IMR-90 (cell line): ENCODE measurements around the gene SHE. TPM values are rescaled to one million over a fixed set of nuclear protein-coding genes. Genes with fewer than 3 reads are reported as not detected.

Experiments used
- ATAC-seq: fragments of 200-7000 bp; cut with Tn5 transposase; 2 replicates; pipeline ENCODE4 v1.9.1; 2020; ENCODE audit warnings: low read depth, mild to moderate bottlenecking, moderate library complexity
- BruUV-seq: library from RNA; stranded (reverse); fragments of 400-500 nt; replicated peaks from 2 replicates; lab custom pipeline; 2021; lab: Mats Ljungman, UMichigan
- CTCF ChIA-PET: fragments of 300-600 bp; formaldehyde crosslinking; extraction: SDS; loops from one replicate; lab custom pipeline; 2021; ENCODE audit warnings: antibody characterized with exemption; lab: Yijun Ruan, JAX
- POLR2A ChIA-PET: fragments of 300-600 bp; sonication (Branson Sonifier 250); formaldehyde crosslinking; loops from one replicate; lab custom pipeline; 2022; ENCODE audit warnings: antibody characterized with exemption; ENCODE audit not compliant: unreplicated experiment; lab: Charles Lee
- DNase-seq: peaks from one replicate; pipeline ENCODE4 v3.0.0; 2013
- H2AFZ ChIP-seq: replicated peaks from 2 replicates; pipeline ENCODE3; 2013; ENCODE audit warnings: low read length, mild to moderate bottlenecking; ENCODE audit not compliant: poor library complexity
- H2AK5ac ChIP-seq: 2 replicates; pipeline ENCODE4 v1.6.1; 2013; ENCODE audit warnings: low read depth, low read length, inconsistent platforms
- H2AK9ac ChIP-seq: replicated peaks from 2 replicates; pipeline ENCODE3; 2013; ENCODE audit warnings: mild to moderate bottlenecking, low read depth, low read length, moderate library complexity; ENCODE audit not compliant: poor library complexity
- H2BK120ac ChIP-seq: 2 replicates; pipeline ENCODE4 v1.6.1; 2013; ENCODE audit warnings: low read depth, low read length, inconsistent platforms
- H2BK15ac ChIP-seq: 3 replicates; pipeline ENCODE4 v1.6.1; 2013; ENCODE audit warnings: low read depth, low read length, inconsistent platforms
- H2BK20ac ChIP-seq: 2 replicates; pipeline ENCODE4 v1.6.1; 2013; ENCODE audit warnings: low read depth, mild to moderate bottlenecking, inconsistent platforms, low read length, moderate library complexity
- H2BK5ac ChIP-seq: 2 replicates; pipeline ENCODE4 v1.6.1; 2013; ENCODE audit warnings: mild to moderate bottlenecking, low read depth, low read length, inconsistent platforms; ENCODE audit not compliant: poor library complexity, severe bottlenecking
- H3K14ac ChIP-seq: replicated peaks from 2 replicates; pipeline ENCODE4 v1.6.1; 2013; ENCODE audit warnings: low read depth, low read length, inconsistent platforms
- H3K18ac ChIP-seq: 2 replicates; pipeline ENCODE4 v1.6.1; 2013; ENCODE audit warnings: low read depth, low read length, control low read depth
- H3K23ac ChIP-seq: 2 replicates; pipeline ENCODE4 v1.6.1; 2013; ENCODE audit warnings: low read depth, low read length, inconsistent platforms
- H3K27ac ChIP-seq: 2 replicates; pipeline ENCODE4 v1.5.1; 2013; ENCODE audit warnings: mild to moderate bottlenecking, control low read depth, low read length; ENCODE audit not compliant: insufficient read depth
- H3K27me3 ChIP-seq: 2 replicates; pipeline ENCODE4 v1.6.1; 2013; ENCODE audit warnings: low read length; ENCODE audit not compliant: control insufficient read depth, insufficient read depth
- H3K36me3 ChIP-seq: 2 replicates; pipeline ENCODE4 v1.6.1; 2013; ENCODE audit warnings: low read length, mixed read lengths; ENCODE audit not compliant: control insufficient read depth, insufficient read depth
- H3K4ac ChIP-seq: 2 replicates; pipeline ENCODE4 v1.6.1; 2013; ENCODE audit warnings: low read depth, low read length, inconsistent platforms
- H3K4me1 ChIP-seq: 2 replicates; pipeline ENCODE4 v1.6.1; 2013; ENCODE audit warnings: low read length, mixed read lengths; ENCODE audit not compliant: control insufficient read depth, insufficient read depth
- H3K4me2 ChIP-seq: 2 replicates; pipeline ENCODE4 v1.6.1; 2013; ENCODE audit warnings: low read depth, mild to moderate bottlenecking, control low read depth, low read length, moderate library complexity
- H3K4me3 ChIP-seq: 2 replicates; pipeline ENCODE4 v1.5.1; 2013; ENCODE audit warnings: low read depth, mild to moderate bottlenecking, control low read depth, low read length, moderate library complexity; ENCODE audit not compliant: insufficient read depth
- H3K56ac ChIP-seq: 2 replicates; pipeline ENCODE4 v1.6.1; 2013; ENCODE audit warnings: low read length, inconsistent platforms; ENCODE audit not compliant: insufficient read depth; ENCODE audit errors: extremely low read depth
- H3K79me1 ChIP-seq, 2 experiments: 2 replicates each; pipeline ENCODE4 v1.6.1; 2013; ENCODE audit warnings: low read length in 2 of 2, inconsistent platforms in 1 of 2, low read depth in 1 of 2
- H3K9ac ChIP-seq: 2 replicates; pipeline ENCODE4 v1.6.1; 2013; ENCODE audit warnings: low read depth, low read length, control low read depth
- H3K9me1 ChIP-seq: 2 replicates; pipeline ENCODE4 v1.6.1; 2013; ENCODE audit warnings: low read length, inconsistent platforms; ENCODE audit not compliant: insufficient read depth
- H3K9me3 ChIP-seq: 2 replicates; pipeline ENCODE4 v1.6.1; 2013; ENCODE audit warnings: low read length; ENCODE audit not compliant: control insufficient read depth, insufficient read depth
- H4K20me1 ChIP-seq: 2 replicates; pipeline ENCODE4 v1.6.1; 2013; ENCODE audit warnings: low read length, inconsistent platforms; ENCODE audit not compliant: insufficient read depth
- H4K5ac ChIP-seq: 2 replicates; pipeline ENCODE4 v1.6.1; 2013; ENCODE audit warnings: mild to moderate bottlenecking, low read depth, low read length, control low read depth
- H4K8ac ChIP-seq, 2 experiments: 2 replicates each; pipeline ENCODE4 v1.6.1; 2013; ENCODE audit warnings: low read depth in 2 of 2, low read length in 2 of 2, control low read depth in 1 of 2, inconsistent platforms in 1 of 2
- H4K91ac ChIP-seq: 2 replicates; pipeline ENCODE4 v1.6.1; 2013; ENCODE audit warnings: low read depth, low read length, inconsistent platforms; ENCODE audit not compliant: insufficient read depth
- CEBPB ChIP-seq: IDR thresholded peaks from 2 replicates; pipeline ENCODE4 v1.6.1; 2012; ENCODE audit warnings: low read depth, low read length, improper control_type of control experiment
- CHD1 ChIP-seq: IDR thresholded peaks from 2 replicates; pipeline ENCODE4 v1.6.1; 2012; ENCODE audit warnings: low read depth, low read length, improper control_type of control experiment
- CTCF ChIP-seq: conservative IDR thresholded peaks from 2 replicates; pipeline ENCODE4 v1.5.1; 2012; ENCODE audit warnings: mild to moderate bottlenecking, low read depth, low read length, improper control_type of control experiment
- ELK1 ChIP-seq: fragments of 150-350 bp; IDR thresholded peaks from 2 replicates; pipeline ENCODE4 v1.6.1; 2016; ENCODE audit warnings: low read depth, mild to moderate bottlenecking, low read length, moderate library complexity, borderline replicate concordance
- FOS ChIP-seq: fragments of 150-350 bp; IDR thresholded peaks from 2 replicates; pipeline ENCODE4 v1.6.1; 2016; ENCODE audit warnings: low read depth, low read length
- MXI1 ChIP-seq: IDR thresholded peaks from 2 replicates; pipeline ENCODE4 v1.6.1; 2012; ENCODE audit warnings: low read depth, mild to moderate bottlenecking, low read length, moderate library complexity, borderline replicate concordance
- POLR2A ChIP-seq: IDR thresholded peaks from 2 replicates; pipeline ENCODE4 v1.6.1; 2012; ENCODE audit warnings: mild to moderate bottlenecking, low read depth, low read length
- RAD21 ChIP-seq: IDR thresholded peaks from 2 replicates; pipeline ENCODE4 v1.6.1; 2012; ENCODE audit warnings: low read length, improper control_type of control experiment
- RCOR1 ChIP-seq: IDR thresholded peaks from 2 replicates; pipeline ENCODE4 v1.6.1; 2012; ENCODE audit warnings: mild to moderate bottlenecking, low read length, improper control_type of control experiment; ENCODE audit not compliant: insufficient replicate concordance
- RFX5 ChIP-seq: IDR thresholded peaks from 2 replicates; pipeline ENCODE4 v1.8.0; 2012; ENCODE audit warnings: low read depth, mild to moderate bottlenecking, low read length, moderate library complexity
- SMC3 ChIP-seq: fragments of 150-350 bp; IDR thresholded peaks from 2 replicates; pipeline ENCODE4 v1.6.1; 2016; ENCODE audit warnings: low read depth, mild to moderate bottlenecking, antibody characterized with exemption, low read length, moderate library complexity
- USF2 ChIP-seq: fragments of 150-350 bp; IDR thresholded peaks from 2 replicates; pipeline ENCODE4 v1.6.1; 2017; ENCODE audit warnings: mild to moderate bottlenecking, antibody characterized with exemption, low read length, low read depth
- WGBS, 2 experiments: methylation state at CpG; one replicate each; pipeline versions ENCODE4 v1.1.5 to v1.1.7; 2013; ENCODE audit warnings: missing lambda C conversion rate in 2 of 2; ENCODE audit not compliant: insufficient read length in 1 of 2; ENCODE audit errors: extremely low coverage in 2 of 2; 5-methylcytosine and 5-hydroxymethylcytosine counted together
- dilution Hi-C: fragments of 300-500 bp; cut with HindIII; formaldehyde crosslinking; loops from one replicate; pipeline ENCODE4 v1.14.3; 2018; ENCODE audit warnings: low sequenced_read_pairs; ENCODE audit not compliant: unreplicated experiment
- in situ Hi-C: fragments of 300-500 bp; cut with MboI; formaldehyde crosslinking; loops from 3 replicates; pipeline ENCODE4 v1.14.3; 2019; ENCODE audit warnings: low sequenced_read_pairs, inconsistent platforms, mixed read lengths
- intact Hi-C: fragments of 100-400 bp; cut with micrococcal nuclease; formaldehyde crosslinking; loops from 2 replicates; pipeline ENCODE4 v1.10.0; 2022
- polyA plus RNA-seq, 3 experiments: library from polyadenylated mRNA; depleted of rRNA; stranded (reverse); fragments of >200 nt; gene quantifications; 2 replicates each; pipeline ENCODE4 v1.2.3, GENCODE V29; 2012; ENCODE audit warnings: low replicate concordance in 1 of 3
- total RNA-seq: library from RNA; depleted of rRNA; stranded (reverse); fragments of >200 nt; gene quantifications from 2 replicates; pipeline ENCODE4 v1.2.3, GENCODE V29; 2012

The SHE gene
- total and polyA plus RNA-seq, 2 of the 4 experiments (the other 2 are of a cell fraction) = not detected

GRCh38 chr1:154483941-154484803, 18.0 kb downstream of the SHE start (continued):
- TF ChIP-seq SMC3 (no peak), CHD1 (no peak)

GRCh38 chr1:154481053-154481452, 21.2 kb downstream of the SHE start:
- Histone ChIP-seq H3K9me3 (no peaks in the 10 kb centered on the region), H2BK5ac (no peak overlapping the region), H2AK9ac (no peak overlapping the region), H4K8ac (no peak overlapping the region), H3K4me1 (peaks cover 3% of the 10 kb centered on the region; the same call in 1 of the 2 replicates), H3K4me3 (no peak overlapping the region), H4K5ac (no peak overlapping the region), H4K20me1 (peaks cover 4% of the 10 kb centered on the region; the same call in 1 of the 2 replicates), H3K4ac (no peak overlapping the region), H2BK120ac (no peak overlapping the region), H3K9ac (no peak overlapping the region), H3K14ac (no peak overlapping the region), H3K23ac (no peak overlapping the region), H3K27ac (no peak overlapping the region), H3K4me2 (no peak overlapping the region), H3K9me1 (peaks cover 5% of the 10 kb centered on the region), H2AK5ac (no peak overlapping the region), H4K91ac (no peak overlapping the region), H3K18ac (no peak overlapping the region), H3K27me3 (peaks cover 10% of the 10 kb centered on the region), H2BK15ac (no peak overlapping the region), H3K79me1 (no peaks in the 10 kb centered on the region), H2AFZ (no peak overlapping the region), H3K56ac (no peak overlapping the region), H2BK20ac (no peak overlapping the region), H3K36me3 (no peaks in the 10 kb centered on the region)
- ATAC-seq (no peak), DNase-seq (no peak)
- dilution Hi-C loops (no loop called here), in situ Hi-C loops (loop anchor here (5.0 kb wide), 1 partner anchor 401 kb away; no protein-coding TSS in a partner anchor), intact Hi-C loops (loop anchor here (5.0 kb wide), 1 partner anchor 186 kb away; no protein-coding TSS in a partner anchor)
- ChIA-PET CTCF (interaction anchor here (1.0 to 1.7 kb wide), 4 partner anchors 9 to 518 kb away, joined by 3 to 11 read pairs (median 4); no protein-coding TSS in a partner anchor), POLR2A (no interaction called here)
- no TSS peak for BruUV-seq
- no CpG with 5 or more reads among the region's 1 CpG for WGBS, 2 experiments
- TF ChIP-seq FOS = no peak
- no peak for TF ChIP-seq USF2
- TF ChIP-seq SMC3 = no peak
- TF ChIP-seq RAD21 = no peak
- TF ChIP-seq ELK1 = no peak
- TF ChIP-seq CEBPB = no peak
- no peak for TF ChIP-seq RCOR1
- no peak for TF ChIP-seq POLR2A
- no peak for TF ChIP-seq CTCF
- no peak for TF ChIP-seq RFX5
- TF ChIP-seq MXI1 = no peak
